Gastrocnemius medialis (tissue), 4 donors: ENCODE measurements around the gene EAF2. TPM values are rescaled to one million over a fixed set of nuclear protein-coding genes. Genes with fewer than 3 reads are reported as not detected.

Experiments
- ATAC-seq, 2 donors: fragments of 150-250 bp; one replicate each; pipeline ENCODE4 v1.9.1; 2016
- DNase-seq, 2 donors: peaks; one replicate each; pipeline ENCODE4 v3.0.0-alpha.2; 2019
- H3K27ac ChIP-seq, 4 donors: fragments of 200-600 bp; sonication (generic); 1 replicate in 1 of 4; 2 replicates in 3 of 4; pipeline ENCODE4 v1.5.1; 2016 to 2018; ENCODE audit warnings: mild to moderate bottlenecking in 2 of 4, moderate library complexity in 1 of 4
- H3K27me3 ChIP-seq, 3 donors: fragments of 200-600 bp; sonication (generic) in 2 of 3; 1 replicate in 1 of 3; 2 replicates in 2 of 3; pipeline versions ENCODE4 v1.5.1 to v1.6.0; 2016 to 2019; ENCODE audit warnings: mild to moderate bottlenecking in 1 of 3, moderate library complexity in 1 of 3
- H3K36me3 ChIP-seq, 2 donors: fragments of 200-600 bp; sonication (generic) in 1 of 2; one replicate each; pipeline ENCODE4 v1.5.1; 2017 to 2018
- H3K4me1 ChIP-seq, 2 donors: fragments of 200-600 bp; sonication (generic) in 1 of 2; one replicate each; pipeline ENCODE4 v1.5.1; 2016 to 2017; ENCODE audit warnings: mild to moderate bottlenecking in 2 of 2
- H3K4me3 ChIP-seq, 4 donors: fragments of 200-600 bp; sonication (generic) in 3 of 4; 1 replicate in 1 of 4; 2 replicates in 3 of 4; pipeline ENCODE4 v1.5.1; 2016 to 2019; ENCODE audit warnings: mild to moderate bottlenecking in 2 of 4
- H3K9me3 ChIP-seq, 3 donors: fragments of 200-600 bp; sonication (generic) in 2 of 3; 1 replicate in 1 of 3; 2 replicates in 2 of 3; pipeline ENCODE4 v1.5.1; 2016 to 2019
- CTCF ChIP-seq, 5 experiments: fragments of 450-650 bp in 3 of 5; fragments of 200-600 bp in 2 of 5; sonication (generic) in 2 of 5; IDR thresholded peaks in 4 of 5; conservative IDR thresholded peaks in 1 of 5; 1 replicate in 4 of 5; 2 replicates in 1 of 5; pipeline ENCODE4 v1.5.1; 2016 to 2019; ENCODE audit warnings: antibody characterized with exemption in 5 of 5, mild to moderate bottlenecking in 3 of 5, moderate library complexity in 3 of 5
- POLR2A ChIP-seq, 2 donors: fragments of 450-650 bp; IDR thresholded peaks; one replicate each; pipeline ENCODE4 v1.6.1; 2017; ENCODE audit warnings: antibody characterized with exemption in 2 of 2, mild to moderate bottlenecking in 2 of 2, moderate library complexity in 2 of 2
- in situ Hi-C, 4 donors: fragments of 200-750 bp; cut with MboI; loops; one replicate each; pipeline versions ENCODE4 v1.15.0 to v1.8.0; 2017; ENCODE audit warnings: low sequenced_read_pairs in 4 of 4
- intact Hi-C: fragments of 100-400 bp; cut with DNase I; formaldehyde crosslinking; loops from one replicate; pipeline ENCODE4 v1.15.1; 2023; ENCODE audit warnings: low total_unique reads
- total RNA-seq, 4 donors: library from RNA; depleted of rRNA; stranded (reverse); fragments of >200 nt; gene quantifications; one replicate each; pipeline versions ENCODE4 v1.1.0 to v1.2.3, GENCODE V29; 2016

Gene EAF2
- 1 to 10 TPM; 2.6 to 5.7 (median 3.6) TPM for total RNA-seq

- H3K27ac ChIP-seq = peak within 1 kb of the TSS; percentile 80 to 91 (median 88)
- TF ChIP-seq POLR2A (IDR thresholded peaks at IDR 0.05) (peak; percentile 79 to 92), CTCF (IDR thresholded peaks at IDR 0.05 in 4 of 5, conservative IDR thresholded peaks at IDR 0.05 in 1 of 5) (no peak)
- H3K4me3 ChIP-seq = peak within 1 kb of the TSS; percentile 73 to 96 (median 77)
- peak; percentile 98 to 99 for ATAC-seq
- H3K4me1 ChIP-seq = peaks cover 13 to 22% of the 10 kb centered on the region in 2 donors
- no peaks in the 10 kb centered on the region for H3K27me3 ChIP-seq
- peaks cover 0 to 8% of the 10 kb centered on the region in 2 donors for H3K36me3 ChIP-seq
- H3K9me3 ChIP-seq = no peaks in the 10 kb centered on the region
- DNase-seq = peak; percentile 92 to 94
- intact Hi-C loops = loop anchor here (1.0 to 10.0 kb wide), 5 partner anchors 86 to 1092 kb away; partner anchors contain the start of genes FAM162A, GOLGB1, GTF2E1 and MIX23
- in situ Hi-C loops = loop anchor here in 2 of 4 donors (25.0 kb wide), 1 partner anchor 298 kb away; the partner anchor contains the start of gene POLQ (in 2 of the 2)
These were observed at the start of gene EAF2, which contains the start of gene IQCB1 for GRCh38 chr3:121834671-121835464. Gene EAF2, plus strand, starts transcription at chr3:121835209. Its CDS starts 77 bp downstream, at chr3:121835286. Gene IQCB1, minus strand, starts transcription at chr3:121835060. Its CDS starts 6,100 bp downstream, at chr3:121828960.

DNA sequence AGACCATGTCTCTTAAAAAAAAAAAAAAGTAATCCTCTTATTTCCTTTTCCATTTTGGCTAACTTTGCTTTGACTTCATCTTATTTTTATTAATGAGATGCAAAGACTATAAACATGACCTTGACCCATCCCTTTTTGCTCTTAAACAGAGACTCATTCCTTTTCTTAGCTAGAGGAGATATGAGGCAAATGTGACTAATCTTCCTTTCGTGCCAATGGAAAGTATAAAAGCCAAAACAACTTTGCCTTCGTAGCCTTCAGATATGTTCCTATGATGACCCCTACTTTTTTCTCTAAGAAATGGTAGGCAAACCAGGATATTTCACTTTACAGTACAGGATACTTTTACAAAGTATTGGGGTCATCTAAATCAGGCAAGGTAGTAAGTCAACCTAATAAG is 48.5 kb upstream of the EAF2 start:
- ATAC-seq (no peak), DNase-seq (no peak)
- no peaks in the 10 kb centered on the region for H3K27me3 ChIP-seq
- no peaks in the 10 kb centered on the region for H3K9me3 ChIP-seq
- no peak overlapping the region for H3K4me3 ChIP-seq
- no peaks in the 10 kb centered on the region for H3K4me1 ChIP-seq
- no peak overlapping the region for H3K27ac ChIP-seq
- in situ Hi-C loops = no loop called here
- H3K36me3 ChIP-seq = peaks cover 0 to 41% of the 10 kb centered on the region in 2 donors
- no peak for TF ChIP-seq CTCF (IDR thresholded peaks at IDR 0.05 in 4 of 5, conservative IDR thresholded peaks at IDR 0.05 in 1 of 5)
- TF ChIP-seq POLR2A (IDR thresholded peaks at IDR 0.05) = no peak
- intact Hi-C loops = no loop called here

DNA sequence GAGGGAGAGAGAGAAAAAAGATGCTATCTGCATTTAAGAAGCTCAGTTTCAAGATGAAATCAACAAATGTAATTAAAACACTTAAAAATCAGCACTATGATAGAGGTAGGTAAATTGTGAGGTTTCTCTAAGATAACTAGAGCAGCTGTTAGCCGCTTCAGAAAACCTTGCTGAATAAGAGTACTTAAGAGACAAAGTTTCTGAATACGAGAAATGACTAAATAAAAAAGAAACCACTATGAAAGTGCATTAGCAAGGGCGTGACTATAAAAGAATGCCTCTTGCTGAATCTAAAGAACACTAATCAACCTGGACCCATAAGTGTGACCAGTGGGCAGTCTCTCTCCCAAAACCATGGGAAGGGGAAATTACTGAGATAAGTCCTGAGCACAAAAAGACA is 41.9 kb upstream of the EAF2 start:
- TF ChIP-seq POLR2A (IDR thresholded peaks at IDR 0.05) (no peak), CTCF (IDR thresholded peaks at IDR 0.05 in 4 of 5, conservative IDR thresholded peaks at IDR 0.05 in 1 of 5) (no peak)
- H3K27me3 ChIP-seq = no peaks in the 10 kb centered on the region
- no peaks in the 10 kb centered on the region for H3K9me3 ChIP-seq
- peaks cover 0 to 28% of the 10 kb centered on the region in 2 donors for H3K36me3 ChIP-seq
- H3K27ac ChIP-seq = no peak overlapping the region
- intact Hi-C loops (no loop called here), in situ Hi-C loops (no loop called here)
- no peak overlapping the region for H3K4me3 ChIP-seq
- DNase-seq (no peak), ATAC-seq (no peak)
- H3K4me1 ChIP-seq = no peaks in the 10 kb centered on the region

- ATAC-seq (no peak), DNase-seq (no peak)
- Histone ChIP-seq H3K9me3 (no peaks in the 10 kb centered on the region), H3K27ac (no peak overlapping the region), H3K4me1 (no peaks in the 10 kb centered on the region), H3K27me3 (no peaks in the 10 kb centered on the region), H3K36me3 (peaks cover 0 to 15% of the 10 kb centered on the region in 2 donors), H3K4me3 (no peak overlapping the region)
- in situ Hi-C loops (no loop called here), intact Hi-C loops (no loop called here)
- TF ChIP-seq POLR2A (IDR thresholded peaks at IDR 0.05) = no peak
- no peak for TF ChIP-seq CTCF (IDR thresholded peaks at IDR 0.05 in 4 of 5, conservative IDR thresholded peaks at IDR 0.05 in 1 of 5)
These were observed 40.6 kb upstream of the EAF2 start for GRCh38 chr3:121794264-121794983.
